Thymus (tissue), 11 donors: ENCODE data around the gene SLC22A7. TPM values are rescaled to one million over a fixed set of nuclear protein-coding genes. Genes with fewer than 3 reads are reported as not detected.

Experiments used
- DNase-seq, 9 donors: peaks; one replicate each; pipeline ENCODE4 v3.0.0-alpha.2; 2013; ENCODE audit warnings: low spot score in 9 of 9, low read depth in 6 of 9, missing footprints in 1 of 9
- H3K27ac ChIP-seq, 2 donors: one replicate each; pipeline ENCODE4 v1.5.1; 2013; ENCODE audit warnings: control low read depth in 1 of 2, low read depth in 1 of 2, low read length in 1 of 2, mild to moderate bottlenecking in 1 of 2, moderate library complexity in 1 of 2
- H3K27me3 ChIP-seq, 2 donors: one replicate each; pipeline ENCODE4 v1.5.1; 2013; ENCODE audit warnings: low read length in 1 of 2; ENCODE audit not compliant: control insufficient read depth in 2 of 2, insufficient read depth in 1 of 2
- H3K36me3 ChIP-seq, 2 donors: one replicate each; pipeline ENCODE4 v1.5.1; 2013; ENCODE audit warnings: low read length in 1 of 2, mild to moderate bottlenecking in 1 of 2, moderate library complexity in 1 of 2; ENCODE audit not compliant: control insufficient read depth in 2 of 2, insufficient read depth in 2 of 2
- H3K4me1 ChIP-seq, 2 donors: one replicate each; pipeline ENCODE4 v1.5.1; 2013; ENCODE audit warnings: low read length in 2 of 2; ENCODE audit not compliant: control insufficient read depth in 2 of 2, insufficient read depth in 2 of 2
- H3K4me3 ChIP-seq, 2 donors: one replicate each; pipeline ENCODE4 v1.5.1; 2013; ENCODE audit warnings: low read length in 2 of 2, control low read depth in 1 of 2, mild to moderate bottlenecking in 1 of 2
- H3K9me3 ChIP-seq, 2 donors: one replicate each; pipeline ENCODE4 v1.5.1; 2013; ENCODE audit warnings: low read length in 1 of 2, mild to moderate bottlenecking in 1 of 2; ENCODE audit not compliant: control insufficient read depth in 2 of 2, insufficient read depth in 1 of 2
- WGBS: extraction: QIAGEN DNeasy Blood & Tissue Kit; methylation state at CpG from one replicate; pipeline ENCODE4 v1.1.7; 2013; 5-methylcytosine and 5-hydroxymethylcytosine counted together
- polyA plus RNA-seq: library from polyadenylated mRNA; stranded (reverse); fragments of 200-250 nt; gene quantifications from one replicate; pipeline ENCODE4 v1.2.3, GENCODE V29; 2013
- total RNA-seq: library from RNA; stranded (reverse); fragments of 120-200 nt; gene quantifications from one replicate; pipeline ENCODE4 v1.2.4, GENCODE V29; 2013
- donor health status: healthy.

The SLC22A7 gene
- total and polyA plus RNA-seq, 2 donors, result 0.09 to 0.16 TPM

DNA sequence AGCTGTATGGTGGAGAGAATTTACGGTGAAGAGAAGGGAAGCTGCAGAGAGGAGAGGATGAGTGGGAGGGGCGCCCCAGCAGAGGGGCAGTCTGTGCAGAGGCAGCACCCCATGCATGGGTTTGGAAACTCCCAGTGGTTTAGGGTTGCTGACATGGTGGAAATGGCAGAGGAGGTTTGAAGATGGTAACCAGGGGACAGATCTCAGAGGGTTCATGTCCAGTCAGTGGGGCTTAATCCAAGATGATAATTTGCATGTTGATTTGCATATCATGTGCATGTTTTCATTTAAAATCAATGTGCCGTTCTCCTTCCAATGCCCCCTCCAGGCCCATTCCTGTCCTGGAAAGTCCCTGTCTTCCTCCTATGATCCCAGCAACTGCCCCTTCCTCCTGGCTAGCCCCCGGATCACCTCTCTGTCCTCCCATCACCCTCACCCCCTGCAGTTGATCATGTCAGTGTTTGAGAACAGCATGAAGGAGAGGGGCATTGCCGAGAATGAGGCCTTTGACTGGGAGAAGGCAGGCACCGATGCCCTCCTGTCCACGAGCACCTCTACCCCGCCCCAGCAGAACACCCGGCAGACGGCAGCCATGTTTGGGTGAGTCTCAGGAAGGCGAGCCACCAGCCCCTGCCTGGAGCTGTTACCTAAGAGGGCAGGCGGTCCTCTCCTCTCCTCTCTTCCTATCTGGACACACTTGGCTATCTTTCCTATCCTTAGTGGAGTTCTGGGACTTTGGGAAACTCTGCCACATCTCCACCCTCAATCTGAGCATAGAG is 40.5 kb upstream of the SLC22A7 start:
- DNase-seq, result no peak
- WGBS, result 90% methylated on average over 12 of the region's 12 CpGs
- no peak overlapping the region for H3K4me3 ChIP-seq
- no peak overlapping the region for H3K27ac ChIP-seq
- H3K36me3 ChIP-seq, result no peaks in the 10 kb centered on the region
- H3K9me3 ChIP-seq, result peaks cover 0 to 1% of the 10 kb centered on the region in 2 donors
- H3K27me3 ChIP-seq, result peaks cover 2 to 46% of the 10 kb centered on the region in 2 donors
- no peaks in the 10 kb centered on the region for H3K4me1 ChIP-seq

DNA sequence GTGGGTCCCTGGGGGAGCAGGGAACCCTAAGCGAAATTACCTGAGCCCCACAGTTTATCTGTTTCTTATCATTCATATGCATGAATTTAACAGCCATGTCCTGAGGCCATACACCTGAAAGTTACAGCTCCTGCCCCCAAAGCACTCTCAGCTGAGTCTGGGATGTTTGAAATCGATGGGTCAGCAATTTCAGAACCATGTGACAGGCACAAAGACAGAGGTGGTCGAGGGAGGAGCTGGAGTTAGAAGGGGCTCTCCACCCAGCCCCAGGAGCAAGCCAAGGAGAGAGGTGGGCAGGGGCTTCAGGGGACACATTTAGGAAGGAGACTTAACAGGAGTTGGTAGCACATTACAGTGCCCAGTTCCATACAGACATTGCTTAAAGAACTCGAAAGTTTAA is 39.9 kb upstream of the SLC22A7 start:
- Histone ChIP-seq H3K27ac (no peak overlapping the region), H3K27me3 (peaks cover 2 to 40% of the 10 kb centered on the region in 2 donors), H3K4me1 (no peaks in the 10 kb centered on the region), H3K9me3 (peaks cover 0 to 1% of the 10 kb centered on the region in 2 donors), H3K36me3 (no peaks in the 10 kb centered on the region), H3K4me3 (no peak overlapping the region)
- 88% methylated on average over 4 of the region's 4 CpGs for WGBS
- no peak for DNase-seq

DNA sequence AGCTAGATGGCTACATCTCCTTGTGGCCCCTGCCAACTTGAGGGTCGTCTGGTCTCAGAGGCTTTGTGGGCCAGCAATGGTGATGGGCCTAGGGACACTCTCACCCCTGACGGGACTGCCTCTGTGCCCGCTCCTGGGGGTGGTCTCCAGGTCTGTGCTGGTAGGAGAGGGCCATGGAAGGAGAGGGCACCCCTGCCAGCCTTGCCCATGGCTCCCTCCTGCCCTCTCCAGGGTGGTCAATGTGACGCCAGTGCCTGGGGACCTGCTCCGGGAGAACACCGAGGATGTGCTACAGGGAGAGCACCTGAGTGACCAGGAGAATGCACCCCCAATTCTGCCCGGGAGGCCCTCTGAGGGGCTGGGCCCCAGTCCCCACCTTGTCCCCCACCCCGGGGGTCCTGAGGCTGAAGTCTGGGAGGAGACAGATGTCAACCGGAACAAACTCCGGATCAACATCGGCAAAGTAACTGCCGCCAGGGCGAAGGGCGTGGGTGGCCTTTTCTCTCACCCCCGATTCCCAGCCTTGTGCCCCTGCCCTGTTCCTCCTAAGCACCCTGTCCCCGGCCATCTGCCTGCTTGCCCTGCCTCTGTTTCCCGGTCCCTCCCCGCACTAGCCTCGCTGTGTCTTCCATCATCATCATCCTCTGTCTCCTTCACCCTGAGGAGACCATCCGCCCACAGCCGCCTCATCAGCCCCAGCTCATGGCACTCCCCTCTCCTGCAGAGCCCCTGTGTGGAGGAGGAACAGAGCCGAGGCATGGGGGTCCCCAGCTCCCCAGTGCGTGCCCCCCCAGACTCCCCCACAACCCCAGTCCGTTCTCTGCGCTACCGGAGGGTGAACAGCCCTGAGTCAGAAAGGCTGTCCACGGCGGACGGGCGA is 39.0 kb upstream of the SLC22A7 start:
- Histone ChIP-seq H3K4me3 (no peak overlapping the region), H3K4me1 (no peaks in the 10 kb centered on the region), H3K36me3 (no peaks in the 10 kb centered on the region), H3K27me3 (peaks cover 2 to 31% of the 10 kb centered on the region in 2 donors), H3K27ac (no peak overlapping the region), H3K9me3 (peaks cover 0 to 1% of the 10 kb centered on the region in 2 donors)
- no peak for DNase-seq
- WGBS, result 95% methylated on average over 30 of the region's 30 CpGs

DNA sequence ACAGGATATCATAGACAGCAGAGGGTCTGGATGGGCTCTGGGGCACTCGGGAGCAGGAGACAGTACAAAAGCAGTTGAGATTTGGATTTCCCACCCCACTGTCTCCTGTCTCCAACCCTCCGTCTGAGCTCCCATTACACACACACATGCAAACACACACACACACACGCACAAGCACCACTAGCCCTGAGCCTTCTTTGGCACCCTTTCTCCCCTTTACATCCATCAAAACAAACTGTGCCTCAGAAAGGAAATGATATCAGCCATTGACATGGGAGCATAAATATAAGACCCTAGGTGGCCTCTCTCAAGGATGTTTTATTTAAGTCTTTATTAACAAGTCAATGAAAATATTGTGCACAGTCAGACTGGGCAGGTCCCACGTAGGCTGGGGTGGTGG is 37.3 kb upstream of the SLC22A7 start:
- H3K27me3 ChIP-seq, result peaks cover 0 to 27% of the 10 kb centered on the region in 2 donors
- H3K27ac ChIP-seq, result no peak overlapping the region
- WGBS, result 95% methylated on average over 4 of the region's 4 CpGs

DNA sequence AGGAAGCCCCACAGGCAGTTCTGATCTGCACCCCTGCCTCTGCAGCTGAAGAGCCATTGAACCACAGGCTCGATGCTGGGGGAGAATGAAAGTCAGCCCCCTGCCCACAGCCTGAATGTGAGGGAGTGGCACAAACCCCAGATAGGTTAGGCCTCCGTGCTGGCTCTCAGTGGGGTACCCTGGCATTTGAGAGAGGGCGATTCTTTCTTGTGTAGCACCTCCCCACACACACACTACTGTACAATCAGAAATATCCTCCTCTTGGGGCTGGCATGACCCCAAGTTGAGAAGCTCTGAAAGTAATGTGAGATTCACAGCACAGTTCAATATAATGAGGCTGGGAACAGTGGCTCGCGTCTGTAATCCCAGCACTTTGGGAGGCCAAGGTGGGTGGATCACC is 36.9 kb upstream of the SLC22A7 start:
- WGBS, result 92% methylated on average over 5 of the region's 5 CpGs

More for the DNA sequence above, 37.3 kb upstream of the SLC22A7 start:
- Histone ChIP-seq H3K4me1 (no peaks in the 10 kb centered on the region), H3K9me3 (no peaks in the 10 kb centered on the region), H3K36me3 (no peaks in the 10 kb centered on the region), H3K4me3 (no peak overlapping the region)
- DNase-seq, result no peak

DNA sequence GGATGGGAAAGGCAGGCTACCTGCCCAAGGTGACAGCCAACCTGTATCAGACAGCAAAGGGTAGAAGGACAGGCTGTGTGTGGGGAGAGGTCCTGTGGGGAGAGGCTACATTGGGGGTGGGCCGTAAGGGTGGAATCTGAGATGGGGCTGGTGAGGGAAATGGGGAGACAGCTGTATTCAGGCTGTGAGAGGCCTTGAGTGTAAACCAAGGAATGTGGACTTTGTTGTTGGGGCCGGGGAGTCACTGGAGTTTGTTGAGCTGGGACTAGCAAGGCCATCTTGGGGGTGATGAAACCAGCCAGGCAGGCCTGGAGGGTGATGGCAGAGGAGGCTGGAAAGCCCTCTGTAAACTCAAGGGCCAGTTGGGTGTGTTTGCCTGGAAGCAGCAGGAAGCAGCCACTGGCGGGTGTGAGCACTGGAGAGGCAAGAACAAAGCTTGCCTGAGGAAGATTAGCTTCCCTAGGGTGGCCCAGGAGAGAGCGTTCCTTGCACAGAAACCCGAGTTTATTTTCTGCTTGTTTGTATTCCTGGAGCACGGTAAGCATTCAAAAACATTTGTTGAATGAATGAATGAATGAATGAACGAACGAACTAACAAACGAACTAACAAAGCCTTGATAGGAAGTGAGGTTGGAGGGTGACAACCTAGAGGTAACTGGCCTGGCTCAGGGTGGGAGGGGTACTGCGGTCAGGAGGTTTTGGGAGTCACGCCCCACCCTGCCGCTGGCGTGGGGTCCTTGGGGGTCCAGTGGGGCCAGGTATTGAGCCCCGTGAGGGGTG is 35.9 kb upstream of the SLC22A7 start:
- Histone ChIP-seq H3K36me3 (no peaks in the 10 kb centered on the region), H3K4me1 (peaks cover 0 to 1% of the 10 kb centered on the region in 2 donors), H3K27me3 (peaks cover 0 to 28% of the 10 kb centered on the region in 2 donors), H3K9me3 (no peaks in the 10 kb centered on the region), H3K27ac (no peak overlapping the region), H3K4me3 (no peak overlapping the region)
- no peak for DNase-seq
- 94% methylated on average over 14 of the region's 14 CpGs for WGBS

More for the DNA sequence above, 36.9 kb upstream of the SLC22A7 start:
- DNase-seq, result no peak
- H3K4me3 ChIP-seq, result no peak overlapping the region
- H3K27ac ChIP-seq, result no peak overlapping the region
- H3K27me3 ChIP-seq, result peaks cover 0 to 27% of the 10 kb centered on the region in 2 donors
- no peaks in the 10 kb centered on the region for H3K4me1 ChIP-seq
- H3K9me3 ChIP-seq, result no peaks in the 10 kb centered on the region
- no peaks in the 10 kb centered on the region for H3K36me3 ChIP-seq

DNA sequence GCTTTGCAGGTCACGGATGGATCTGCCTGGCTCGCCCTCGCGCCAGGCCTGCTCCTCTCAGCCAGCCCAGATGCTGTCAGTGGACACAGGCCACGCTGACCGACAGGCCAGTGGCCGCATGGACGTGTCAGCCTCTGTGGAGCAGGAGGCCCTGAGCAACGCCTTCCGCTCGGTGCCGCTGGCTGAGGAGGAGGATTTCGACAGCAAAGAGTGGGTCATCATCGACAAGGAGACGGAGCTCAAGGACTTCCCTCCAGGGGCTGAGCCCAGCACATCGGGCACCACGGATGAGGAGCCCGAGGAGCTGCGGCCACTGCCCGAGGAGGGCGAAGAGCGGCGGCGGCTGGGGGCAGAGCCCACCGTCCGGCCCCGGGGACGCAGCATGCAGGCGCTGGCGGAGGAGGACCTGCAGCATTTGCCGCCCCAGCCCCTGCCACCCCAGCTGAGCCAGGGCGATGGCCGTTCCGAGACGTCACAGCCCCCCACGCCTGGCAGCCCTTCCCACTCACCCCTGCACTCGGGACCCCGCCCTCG is 35.2 kb upstream of the SLC22A7 start:
- peaks cover 0 to 3% of the 10 kb centered on the region in 2 donors for H3K4me1 ChIP-seq
- no peak for DNase-seq
- peaks cover 0 to 30% of the 10 kb centered on the region in 2 donors for H3K27me3 ChIP-seq
- WGBS, result 96% methylated on average over 39 of the region's 39 CpGs
- no peaks in the 10 kb centered on the region for H3K9me3 ChIP-seq
- H3K27ac ChIP-seq, result no peak overlapping the region
- no peak overlapping the region for H3K4me3 ChIP-seq
- H3K36me3 ChIP-seq, result no peaks in the 10 kb centered on the region

DNA sequence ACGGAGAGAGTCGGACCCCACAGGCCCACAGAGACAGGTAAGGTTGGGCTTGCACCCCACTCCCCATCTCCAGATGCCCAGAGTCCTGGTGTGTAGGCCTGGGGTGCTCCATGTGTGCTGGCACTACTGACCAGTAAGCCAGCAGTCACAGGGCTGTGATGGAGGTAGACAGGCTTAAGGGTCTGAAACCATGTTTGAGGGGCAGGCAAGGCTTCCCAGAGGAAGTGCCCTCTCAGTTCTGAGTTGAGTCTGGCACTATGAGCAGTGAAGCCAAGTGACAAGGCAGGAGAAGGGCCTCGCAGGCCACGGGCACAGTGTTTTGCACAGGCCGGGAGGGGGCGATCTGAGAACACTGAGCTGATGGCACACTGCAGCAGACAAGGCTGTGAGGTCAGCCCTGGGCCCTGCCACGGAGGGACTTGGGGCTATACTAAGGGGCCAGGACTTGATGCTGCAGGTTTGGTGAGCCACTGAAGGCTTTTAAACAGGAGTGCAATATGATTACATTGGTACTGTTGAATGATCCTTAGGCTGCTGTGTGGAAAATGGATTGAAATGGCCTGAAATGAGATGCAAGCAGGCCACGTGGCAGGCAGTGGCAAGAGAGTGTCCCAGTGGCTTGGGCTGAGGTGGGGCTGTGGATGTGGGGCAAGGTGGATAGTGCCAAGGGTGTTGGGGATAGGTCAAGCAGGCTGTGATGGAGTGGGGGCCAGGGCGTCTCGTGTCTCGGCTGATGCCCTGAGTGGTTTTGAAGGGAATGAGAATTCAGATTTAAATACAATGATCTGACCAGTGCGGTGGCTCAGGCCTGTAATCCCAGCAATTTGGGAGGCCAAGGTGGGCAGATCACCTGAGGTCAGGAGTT is 34.5 kb upstream of the SLC22A7 start:
- 56% methylated on average over 12 of the region's 12 CpGs for WGBS
- Histone ChIP-seq H3K36me3 (no peaks in the 10 kb centered on the region), H3K27ac (no peak overlapping the region), H3K9me3 (no peaks in the 10 kb centered on the region), H3K4me3 (no peak overlapping the region), H3K27me3 (peaks cover 0 to 36% of the 10 kb centered on the region in 2 donors), H3K4me1 (peaks cover 0 to 3% of the 10 kb centered on the region in 2 donors)
- DNase-seq, result peak in 6 of 9 donors; percentile 26 to 70 (median 42)
